Activated T-helper 1 cell treated with Interleukin-2 at 50 U/mL for 16 hours (primary cell): ENCODE measurements around the gene MATCAP1.

Experiments
- DNase-seq: peaks from one replicate; pipeline ENCODE4 v3.0.0-alpha.2; 2020; ENCODE audit warnings: low read depth

MATCAP1 gene

GRCh38 chr16:67191411-67191994, 7.7 kb upstream of the MATCAP1 start:
- no peak for DNase-seq

DNA sequence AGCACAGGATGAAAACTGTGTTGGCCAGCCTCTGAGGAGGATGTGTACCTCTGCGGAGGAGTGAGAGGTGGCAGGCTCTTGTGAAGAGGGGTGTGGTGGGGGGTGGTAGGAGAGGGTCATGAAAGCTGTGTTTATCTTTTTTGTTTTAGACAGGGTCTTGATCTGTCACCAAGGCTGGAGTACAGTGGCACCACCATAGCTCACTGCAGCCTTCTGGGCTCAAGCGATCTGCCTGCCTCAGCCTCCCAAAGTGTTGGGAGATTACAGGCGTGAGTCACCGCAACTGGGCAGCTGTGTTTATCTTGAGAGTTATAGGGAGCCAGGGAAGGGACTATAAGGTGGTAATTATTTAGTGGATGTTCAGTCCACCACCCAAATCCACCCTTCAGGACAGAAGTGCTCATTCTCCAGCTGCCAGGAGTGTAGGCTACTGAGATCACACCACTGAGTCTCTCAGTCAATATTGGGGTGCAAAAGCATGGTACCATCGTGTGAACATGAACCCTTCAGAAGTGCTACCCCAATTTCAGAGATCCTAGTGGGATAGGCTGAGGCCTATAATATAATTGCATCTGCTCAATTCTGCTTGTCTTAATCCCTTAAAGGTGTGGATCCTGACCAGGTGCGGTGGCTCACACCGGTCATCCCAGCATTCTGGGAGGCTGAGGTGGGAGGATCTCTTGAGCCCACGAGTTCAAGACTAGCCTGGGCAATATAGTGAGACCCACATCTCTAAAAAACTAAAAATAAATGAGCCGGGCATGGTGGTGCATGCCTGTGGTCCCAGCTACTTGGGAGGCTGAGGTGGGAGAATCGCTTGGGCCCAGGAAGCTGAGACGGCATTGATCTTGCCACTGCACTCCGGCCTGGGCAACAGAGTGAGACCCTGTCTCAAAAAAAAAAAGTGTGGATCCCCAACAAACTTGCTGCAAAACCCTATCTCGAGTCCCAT, 7.0 kb upstream of the MATCAP1 start:
- no peak for DNase-seq

DNA sequence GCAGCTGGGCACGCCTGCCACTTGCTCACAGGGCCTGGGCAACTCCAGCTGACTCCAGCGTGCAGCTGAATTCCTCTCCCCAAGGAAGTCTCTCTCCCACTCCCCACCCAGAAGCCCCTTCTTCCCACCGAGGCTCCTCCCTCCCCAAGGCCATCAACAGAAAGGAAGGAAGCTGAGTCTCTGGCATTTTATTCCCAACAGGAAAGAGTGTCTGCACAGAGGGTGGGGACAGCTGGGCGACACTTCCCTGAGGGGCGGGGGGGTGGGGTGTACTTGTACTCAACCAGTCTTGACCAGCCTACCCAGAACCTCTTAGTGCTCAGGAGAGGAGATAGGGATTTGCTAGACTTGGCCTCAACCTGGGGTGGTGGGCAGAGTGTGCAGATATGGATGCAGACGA, 6.3 kb upstream of the MATCAP1 start, which contains the start of gene EXOC3L1:
Gene EXOC3L1 (minus strand): TSS at position 96 of the 400 bp plus-strand sequence. CDS start 460 bp downstream, outside the sequence.
- no peak for DNase-seq

DNA sequence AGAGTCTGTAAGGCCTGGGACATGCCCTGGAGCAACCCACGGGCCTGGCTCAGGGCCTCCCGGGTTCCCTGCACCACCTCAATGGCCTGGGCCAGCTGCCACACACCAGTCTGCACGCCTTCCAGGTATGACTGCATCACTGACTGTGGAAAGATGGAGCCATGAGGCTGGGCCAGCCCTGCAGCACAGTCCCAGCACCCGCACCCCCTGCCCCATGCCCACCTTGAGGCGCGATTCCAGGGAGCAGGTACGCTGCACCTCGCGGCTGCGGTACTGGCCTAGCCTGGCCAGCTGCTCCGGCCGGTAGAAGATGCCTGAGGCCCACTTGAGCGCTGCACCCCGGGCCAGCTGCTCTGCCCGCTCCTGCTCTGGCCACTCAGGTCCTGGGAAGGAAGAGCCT, 5.0 kb upstream of the MATCAP1 start:
- no peak for DNase-seq

DNA sequence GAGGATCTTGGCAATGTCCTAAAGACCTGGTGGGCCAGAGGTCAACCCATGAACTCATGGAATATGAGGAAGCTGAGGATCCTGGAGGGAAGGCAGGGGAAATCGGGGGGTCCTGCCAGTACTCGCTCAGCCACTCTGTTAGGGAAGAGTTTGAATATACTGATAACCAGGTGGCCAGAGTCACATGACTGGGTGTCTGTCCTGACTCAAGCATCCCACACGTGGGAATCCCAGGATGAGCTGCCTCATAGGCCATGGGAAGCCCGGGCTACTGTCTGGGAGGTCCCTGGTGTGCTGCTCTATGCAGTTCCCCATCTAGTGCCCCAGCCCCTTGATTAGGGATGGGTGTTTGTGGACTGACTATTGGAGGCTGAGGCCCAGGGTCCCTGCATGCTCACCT, 4.6 kb upstream of the MATCAP1 start:
- no peak for DNase-seq

DNA sequence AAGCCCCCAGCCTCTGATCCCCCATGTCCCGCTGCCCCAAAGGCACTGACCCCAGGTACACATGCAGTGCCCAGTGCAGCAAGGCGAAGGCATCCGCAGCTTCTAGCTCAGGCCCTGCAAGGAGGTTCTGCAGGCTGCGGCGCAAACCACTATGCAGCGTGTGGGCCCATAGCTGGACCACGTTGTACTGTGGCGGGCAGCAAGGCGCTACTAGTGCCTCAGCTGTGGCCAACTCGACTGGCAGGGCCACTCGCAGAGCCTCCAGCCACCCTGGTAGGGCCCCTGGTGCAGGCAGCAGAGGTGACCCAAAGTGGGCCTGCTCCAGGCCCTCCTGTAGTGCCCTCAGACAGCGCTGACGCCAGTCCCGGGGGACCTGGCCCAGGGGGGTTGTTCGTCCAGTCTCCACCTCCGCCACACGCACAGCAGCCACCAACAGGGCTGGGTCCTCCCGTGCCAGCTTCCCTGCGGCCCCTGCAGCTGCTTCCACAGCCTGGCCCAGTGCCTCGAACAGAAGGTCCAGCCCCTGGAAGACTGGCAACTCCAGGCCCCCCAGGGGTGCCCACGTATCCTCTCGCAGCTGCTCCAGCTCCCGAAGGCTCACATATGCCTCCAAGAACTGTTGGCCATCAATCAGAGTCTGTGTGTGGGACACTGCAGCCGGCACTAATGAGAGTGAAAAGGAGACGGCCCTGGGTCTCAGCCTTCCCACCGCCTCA, 3.6 kb upstream of the MATCAP1 start:
- no peak for DNase-seq

DNA sequence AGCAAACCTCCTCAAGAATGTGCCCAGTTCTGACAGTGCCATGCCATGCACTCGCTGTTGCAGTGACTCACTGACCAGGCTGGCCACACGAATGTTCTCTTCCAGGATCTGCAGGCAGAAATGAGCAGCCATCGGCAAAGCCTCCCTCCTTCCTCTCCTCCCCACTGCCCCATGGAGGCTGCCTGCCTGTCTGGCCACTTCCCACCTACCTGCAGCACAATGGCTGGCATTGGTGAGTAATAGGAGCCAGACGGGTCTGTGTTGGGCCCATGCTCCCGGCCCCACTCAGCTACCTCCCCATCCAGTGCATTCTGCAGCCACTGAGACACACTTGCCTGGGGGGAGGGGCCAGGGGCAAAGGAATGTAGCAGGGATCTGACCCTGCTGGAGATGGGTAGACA, 2.8 kb upstream of the MATCAP1 start:
- no peak for DNase-seq

- no peak for DNase-seq
Measured at GRCh38 chr16:67185651-67186134, 1.9 kb upstream of the MATCAP1 start.

DNA sequence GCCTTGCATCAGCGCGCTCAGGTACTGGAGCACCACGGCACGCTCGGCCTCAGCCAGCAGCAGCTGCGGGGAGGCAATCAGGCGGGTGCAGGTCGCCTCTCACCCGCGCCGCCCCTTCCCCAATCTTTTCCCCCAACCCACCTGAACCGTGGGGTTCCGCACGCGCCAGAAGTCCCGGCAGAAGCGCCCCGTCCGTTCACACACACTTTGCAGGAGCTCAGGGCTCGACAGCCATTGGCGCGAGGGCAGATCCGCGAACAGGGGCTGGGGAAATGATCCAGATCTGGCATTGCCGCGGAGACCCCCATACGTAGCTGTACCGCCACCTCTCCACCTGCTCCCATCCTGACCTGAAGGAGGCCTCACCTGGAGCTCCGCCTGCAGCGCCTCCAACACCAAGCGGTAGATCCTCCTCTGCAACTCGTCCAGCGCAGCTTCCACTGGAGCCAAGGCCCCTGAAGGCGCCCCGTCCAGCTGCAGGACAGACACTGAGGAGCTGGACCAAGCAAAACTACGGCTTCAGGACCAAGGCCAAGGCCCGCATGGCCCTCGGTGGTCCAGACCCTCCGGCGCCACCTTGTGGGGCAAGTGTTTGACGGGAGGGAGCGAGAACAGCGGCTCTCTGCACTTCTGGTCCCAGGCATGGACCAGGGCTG, 1.4 kb upstream of the MATCAP1 start:
- peak; percentile 66 for DNase-seq

GRCh38 chr16:67184453-67184994, 761 bp upstream of the MATCAP1 start:
- no peak for DNase-seq

GRCh38 chr16:67183284-67183626, 508 bp downstream of the MATCAP1 start:
- DNase-seq = no peak

DNA sequence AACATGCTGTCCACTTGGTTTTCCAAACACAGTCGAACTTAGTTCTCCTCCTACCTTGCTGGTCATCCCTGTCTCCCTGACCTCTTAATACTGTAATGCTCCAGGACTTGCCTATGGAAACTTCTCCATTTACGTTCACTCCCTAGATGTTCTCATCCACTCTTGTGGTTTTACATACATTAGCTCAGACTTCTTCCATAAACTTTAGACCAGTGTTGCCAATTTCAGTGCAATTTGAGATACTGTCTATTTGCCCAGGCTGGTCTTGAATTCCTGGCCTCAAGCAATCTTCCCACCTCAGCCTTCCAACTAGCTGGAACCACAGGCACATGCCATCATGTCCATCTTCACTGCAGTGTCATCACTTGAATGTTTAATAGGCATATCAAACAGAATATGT, 1.5 kb downstream of the MATCAP1 start:
- no peak for DNase-seq

DNA sequence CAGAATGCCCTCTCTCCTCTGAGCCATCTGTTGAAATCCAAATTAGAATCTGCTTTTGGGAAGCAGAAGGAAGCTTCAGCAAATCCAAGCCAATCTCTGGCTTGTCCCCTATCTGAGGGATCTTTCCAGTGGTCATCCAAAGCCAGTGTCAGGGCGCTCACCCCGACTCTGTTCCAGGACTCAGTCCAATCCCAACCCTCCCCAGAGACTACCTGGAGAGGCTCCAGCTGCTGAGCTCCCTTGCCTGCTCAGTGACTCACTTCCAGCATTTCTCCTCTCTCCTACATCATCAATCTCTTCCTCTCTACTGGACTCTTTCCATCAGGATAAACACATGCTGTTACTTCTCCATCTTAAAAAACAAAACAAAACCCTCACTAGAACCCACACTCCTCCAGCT, 2.4 kb downstream of the MATCAP1 start:
- DNase-seq = no peak

- DNase-seq = no peak
Measured at GRCh38 chr16:67180166-67180565, 3.6 kb downstream of the MATCAP1 start.

GRCh38 chr16:67179421-67180080, 4.2 kb downstream of the MATCAP1 start:
- no peak for DNase-seq

- peak; percentile 50 for DNase-seq
Measured at GRCh38 chr16:67177743-67178699, 5.7 kb downstream of the MATCAP1 start.

DNA sequence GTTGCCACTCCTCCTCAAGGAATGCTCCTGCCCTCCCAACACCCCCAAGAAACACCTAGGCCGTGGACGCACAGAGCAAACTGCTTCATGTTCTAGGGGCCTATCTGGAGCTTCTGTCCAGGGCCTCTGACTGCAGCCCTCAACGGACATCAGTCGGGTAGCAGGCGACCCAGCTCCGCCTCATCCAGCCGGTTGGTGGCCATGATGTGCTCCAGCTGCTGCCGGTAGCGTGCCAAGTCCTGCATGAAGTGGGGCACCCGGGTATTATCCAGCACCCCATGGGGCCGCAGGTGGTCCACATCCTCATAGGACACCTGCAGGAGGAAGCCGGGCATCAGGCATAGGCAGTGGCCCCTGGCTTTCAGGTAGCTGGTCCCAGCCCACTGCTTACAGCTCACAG, 7.1 kb downstream of the MATCAP1 start:
- DNase-seq = no peak

DNA sequence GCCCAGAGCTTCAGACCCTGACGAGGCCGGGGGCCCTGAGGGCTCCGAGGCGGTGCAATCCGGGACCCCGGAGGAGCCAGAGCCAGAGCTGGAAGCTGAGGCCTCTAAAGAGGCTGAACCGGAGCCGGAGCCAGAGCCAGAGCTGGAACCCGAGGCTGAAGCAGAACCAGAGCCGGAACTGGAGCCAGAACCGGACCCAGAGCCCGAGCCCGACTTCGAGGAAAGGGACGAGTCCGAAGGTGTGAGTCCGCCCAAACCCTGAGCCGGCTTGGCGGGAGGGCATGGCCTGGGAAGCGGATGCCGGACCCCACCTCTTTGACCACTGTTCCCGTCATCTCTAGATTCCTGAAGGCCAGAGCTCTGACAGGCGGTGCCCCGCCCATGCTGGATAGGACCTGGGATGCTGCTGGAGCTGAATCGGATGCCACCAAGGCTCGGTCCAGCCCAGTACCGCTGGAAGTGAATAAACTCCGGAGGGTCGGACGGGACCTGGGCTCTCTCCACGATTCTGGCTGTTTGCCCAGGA, 9.0 kb downstream of the MATCAP1 start:
- no peak for DNase-seq

DNA sequence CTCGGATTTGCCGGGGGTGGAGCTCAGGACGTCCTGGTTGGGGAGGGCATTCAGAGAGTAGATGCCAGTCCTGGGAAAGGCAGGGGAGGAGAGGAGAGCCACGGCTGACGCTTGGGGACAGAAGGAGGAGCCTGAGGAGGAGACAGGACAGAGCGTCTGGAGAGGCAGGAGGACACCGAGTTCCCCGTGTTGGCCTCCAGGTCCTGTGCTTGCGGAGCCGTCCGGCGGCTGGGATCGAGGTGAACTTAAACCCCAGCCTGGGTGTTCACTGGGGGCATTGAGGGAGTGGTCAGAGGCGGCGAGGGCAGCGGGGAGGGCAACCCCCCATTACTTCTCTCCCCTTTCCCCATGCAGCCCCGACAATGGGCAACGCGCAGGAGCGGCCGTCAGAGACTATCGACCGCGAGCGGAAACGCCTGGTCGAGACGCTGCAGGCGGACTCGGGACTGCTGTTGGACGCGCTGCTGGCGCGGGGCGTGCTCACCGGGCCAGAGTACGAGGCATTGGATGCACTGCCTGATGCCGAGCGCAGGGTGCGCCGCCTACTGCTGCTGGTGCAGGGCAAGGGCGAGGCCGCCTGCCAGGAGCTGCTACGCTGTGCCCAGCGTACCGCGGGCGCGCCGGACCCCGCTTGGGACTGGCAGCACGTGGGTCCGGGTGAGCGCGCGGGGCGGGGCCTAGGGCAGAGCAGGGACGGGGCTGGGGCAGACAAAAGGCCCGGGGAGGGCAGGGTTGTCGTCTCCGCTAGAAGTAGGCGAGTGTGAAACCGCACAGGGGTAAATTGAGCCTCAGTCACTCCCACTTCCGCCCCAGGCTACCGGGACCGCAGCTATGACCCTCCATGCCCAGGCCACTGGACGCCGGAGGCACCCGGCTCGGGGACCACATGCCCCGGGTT, 9.7 kb downstream of the MATCAP1 start:
- DNase-seq = peak; percentile 61
